CD4-positive, alpha-beta T cell treated with Interleukin-10 for 1 hour (primary cell): ENCODE measurements around the gene PPIAL4G.
"Not testable (repeated sequence)": the region's sequence is repeated elsewhere in the genome, so short reads cannot be mapped to it uniquely, and the experiment has no call there.

Experiments used
- DNase-seq: peaks from one replicate; pipeline ENCODE4 v3.0.0-alpha.2; 2020

Gene PPIAL4G

GRCh38 chr1:148483029-148483428 lies at the start of gene PPIAL4G:
Gene PPIAL4G (minus strand): TSS chr1:148483302. CDS start chr1:148483252, 50 bp downstream.
- DNase-seq = not testable (repeated sequence)

GRCh38 chr1:148532158-148532557 lies 49.1 kb upstream of the PPIAL4G start:
- not testable (repeated sequence) for DNase-seq

- peak; percentile 79 for DNase-seq
Observed at GRCh38 chr1:148529101-148529567, 46.0 kb upstream of the PPIAL4G start.

- DNase-seq = not testable (repeated sequence)
Observed at GRCh38 chr1:148528591-148528990, 45.5 kb upstream of the PPIAL4G start.

DNA sequence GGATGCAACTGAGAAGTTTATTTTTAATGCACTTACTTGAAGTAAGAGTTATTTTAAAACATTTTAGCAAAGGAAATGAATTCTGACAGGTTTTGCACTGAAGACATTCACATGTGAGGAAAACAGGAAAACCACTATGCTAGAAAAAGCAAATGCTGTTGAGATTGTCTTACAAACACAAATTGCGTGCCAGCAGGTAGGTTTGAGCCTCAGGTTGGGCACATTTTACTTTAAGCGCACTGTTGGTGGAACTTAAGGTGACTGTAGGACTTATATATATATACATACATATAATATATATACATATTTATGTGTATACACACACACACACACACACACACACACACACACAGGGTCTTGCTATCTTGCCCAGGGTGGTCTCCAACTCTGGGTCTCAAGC lies 43.5 kb upstream of the PPIAL4G start:
- peak; percentile 39 for DNase-seq

- DNase-seq = peak; percentile 36
Observed at GRCh38 chr1:148523205-148524144, 40.4 kb upstream of the PPIAL4G start.

- peak; percentile 95 for DNase-seq
Observed at GRCh38 chr1:148522561-148523204, 39.6 kb upstream of the PPIAL4G start.

DNA sequence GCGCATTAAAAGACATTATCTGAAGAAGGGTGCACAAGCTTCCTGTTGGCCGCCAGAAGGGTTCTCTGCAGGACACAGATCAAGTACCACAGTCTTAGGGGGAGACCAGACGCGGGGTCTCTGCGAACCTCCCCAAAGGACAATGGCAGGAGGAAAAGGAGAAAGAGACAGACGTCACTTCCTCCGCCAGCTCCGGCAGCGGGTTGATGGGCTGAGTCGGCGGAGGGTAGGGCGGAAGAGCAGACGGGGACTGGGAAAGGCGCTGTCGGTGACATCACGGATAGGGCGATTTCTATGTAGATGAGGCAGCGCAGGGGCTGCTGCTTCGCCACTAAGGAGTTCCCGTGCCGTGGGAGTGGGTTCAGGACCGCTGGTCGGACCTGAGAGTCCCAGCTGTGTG lies 39.0 kb upstream of the PPIAL4G start:
- DNase-seq = peak; percentile 90

- not testable (repeated sequence) for DNase-seq
Observed at GRCh38 chr1:148514310-148514709, 31.2 kb upstream of the PPIAL4G start.

GRCh38 chr1:148512571-148513184 lies 29.6 kb upstream of the PPIAL4G start:
- DNase-seq = not testable (repeated sequence)

- not testable (repeated sequence) for DNase-seq
Observed at GRCh38 chr1:148493933-148494332, 10.8 kb upstream of the PPIAL4G start.

DNA sequence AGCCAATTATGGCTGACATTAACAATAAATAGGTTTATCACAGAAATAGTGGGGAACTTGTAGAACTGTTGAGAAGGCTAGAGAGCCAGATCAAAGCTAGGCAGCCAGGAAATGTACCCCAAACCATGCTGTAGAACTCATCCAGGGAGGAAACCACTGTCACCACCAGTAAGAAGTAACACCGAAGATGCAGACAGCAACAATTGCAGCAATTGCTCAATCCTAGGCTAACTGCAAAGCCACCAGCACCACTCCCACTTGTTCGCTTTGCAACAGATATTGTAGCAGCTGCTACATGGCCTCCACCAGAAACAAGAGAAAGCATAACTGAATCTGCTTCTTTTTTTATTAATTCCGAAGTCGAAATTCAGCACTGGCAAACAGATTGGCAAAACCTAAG lies 2.0 kb downstream of the PPIAL4G start:
- DNase-seq = peak; percentile 60

DNA sequence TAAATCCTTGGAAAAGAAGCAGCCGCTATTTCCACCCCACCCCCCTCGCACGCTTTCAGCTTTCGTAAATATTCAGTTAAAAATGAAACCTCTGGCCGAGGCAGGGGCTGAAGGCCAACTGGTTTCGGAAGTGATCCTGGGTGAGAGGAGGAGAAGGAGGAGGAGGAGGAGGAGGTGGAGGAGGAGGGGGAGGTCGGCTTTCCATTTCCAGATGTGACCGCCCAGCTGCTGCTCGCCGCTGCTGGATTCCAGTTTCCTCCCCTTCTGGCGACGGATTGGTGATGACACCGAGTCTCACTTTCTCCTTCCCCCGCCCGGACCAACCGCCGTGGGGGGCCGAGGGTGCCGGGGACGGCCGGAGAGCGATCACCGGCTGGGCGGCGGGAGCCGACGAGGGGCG lies 23.4 kb downstream of the PPIAL4G start:
- DNase-seq = not testable (repeated sequence)

GRCh38 chr1:148458901-148459581 lies 24.1 kb downstream of the PPIAL4G start:
- DNase-seq = peak; percentile 58

DNA sequence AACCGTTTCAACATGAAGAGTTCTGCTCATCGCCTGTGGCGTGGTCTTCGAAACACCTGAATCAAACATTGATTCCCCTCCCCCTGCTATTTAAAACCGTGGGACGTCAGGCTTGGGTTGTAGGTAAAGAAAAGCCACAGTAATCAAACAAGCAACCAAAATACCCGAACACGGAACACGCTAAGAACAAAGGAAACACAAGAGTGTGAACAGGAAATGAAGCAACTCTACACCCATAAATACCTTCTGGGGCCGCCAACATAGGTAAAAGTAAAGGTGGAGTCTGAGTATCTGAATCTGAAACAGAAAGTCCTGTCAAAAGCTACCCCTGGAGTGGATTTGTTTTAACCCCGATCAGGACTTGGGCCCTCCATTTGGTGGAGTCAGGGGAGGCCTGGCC lies 24.7 kb downstream of the PPIAL4G start:
- DNase-seq = peak; percentile 89

GRCh38 chr1:148452845-148453244 lies 30.3 kb downstream of the PPIAL4G start:
- not testable (repeated sequence) for DNase-seq

- not testable (repeated sequence) for DNase-seq
Observed at GRCh38 chr1:148439654-148440325, 43.3 kb downstream of the PPIAL4G start.

DNA sequence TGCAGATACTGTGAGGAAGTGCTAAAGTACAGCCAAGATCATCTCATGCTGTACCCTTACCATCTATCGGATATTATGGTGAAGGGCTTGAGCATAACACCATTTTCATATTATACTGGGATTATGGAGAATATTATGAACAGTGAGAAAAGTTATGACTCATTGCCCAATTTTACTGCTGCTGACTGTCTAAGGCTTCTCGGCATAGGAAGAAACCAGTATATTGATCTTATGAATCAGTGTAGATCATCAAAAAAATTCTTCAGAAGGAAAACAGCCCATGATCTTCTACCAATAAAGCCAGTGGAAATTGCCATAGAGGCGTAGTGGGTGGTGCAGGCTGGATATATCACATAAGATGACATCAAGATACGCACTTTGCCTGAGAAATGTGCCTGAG lies 47.7 kb downstream of the PPIAL4G start:
- no peak for DNase-seq

- DNase-seq = no peak
Observed at GRCh38 chr1:148434832-148435231, 48.3 kb downstream of the PPIAL4G start.

DNA sequence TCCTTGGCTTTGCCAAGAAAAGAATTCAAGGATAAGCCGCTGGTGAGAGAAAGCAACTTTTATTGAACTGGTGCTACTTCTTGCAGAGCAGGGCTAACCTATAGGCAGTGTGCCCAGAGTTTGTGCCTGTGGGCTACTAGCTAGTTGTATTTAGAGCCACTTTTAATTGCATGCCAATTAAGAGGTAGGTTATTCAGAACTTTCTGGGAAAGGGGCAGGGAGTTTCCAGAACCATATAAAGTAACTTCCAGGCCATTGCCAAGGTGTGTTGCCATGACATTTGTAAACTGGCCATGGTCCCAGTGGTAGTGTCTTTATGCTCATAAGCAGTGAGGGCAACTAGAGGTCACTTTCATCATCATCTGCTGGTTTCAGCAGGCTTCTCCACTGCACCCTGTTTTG lies 50.2 kb downstream of the PPIAL4G start:
- DNase-seq = not testable (repeated sequence)
